Activated CD4-positive, alpha-beta T cell treated with anti-CD3 and anti-CD28 coated beads, Interleukin-2, amount 50 U/mL, for 48 hours (primary cell): ENCODE results near the gene SPATS2L.

Experiments used
- DNase-seq, 2 experiments: peaks; one replicate each; pipeline ENCODE4 v3.0.0-alpha.2; 2020

The SPATS2L gene

DNA sequence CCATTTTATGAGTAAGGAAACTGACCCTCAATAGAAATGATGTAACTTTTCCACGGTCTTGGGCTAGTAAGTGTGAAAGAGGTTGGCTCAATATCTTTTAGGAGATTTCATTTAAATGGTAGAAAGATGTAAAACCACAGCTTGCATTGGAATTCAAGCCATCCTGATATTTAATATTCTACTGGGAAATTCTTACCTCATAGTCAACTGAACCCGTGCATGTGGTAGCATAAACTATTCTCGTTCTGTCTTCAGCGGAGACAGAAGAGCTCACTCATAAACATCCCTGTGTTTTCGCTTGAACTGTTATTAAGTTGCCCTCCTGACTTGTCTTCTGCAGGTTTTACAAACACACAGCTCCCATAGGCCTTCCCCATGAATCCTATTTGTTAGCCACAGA lies 8.5 kb upstream of the SPATS2L start:
- DNase-seq = no peak

- DNase-seq = no peak
Measured at GRCh38 chr2:200298816-200299215, 7.7 kb upstream of the SPATS2L start.

DNA sequence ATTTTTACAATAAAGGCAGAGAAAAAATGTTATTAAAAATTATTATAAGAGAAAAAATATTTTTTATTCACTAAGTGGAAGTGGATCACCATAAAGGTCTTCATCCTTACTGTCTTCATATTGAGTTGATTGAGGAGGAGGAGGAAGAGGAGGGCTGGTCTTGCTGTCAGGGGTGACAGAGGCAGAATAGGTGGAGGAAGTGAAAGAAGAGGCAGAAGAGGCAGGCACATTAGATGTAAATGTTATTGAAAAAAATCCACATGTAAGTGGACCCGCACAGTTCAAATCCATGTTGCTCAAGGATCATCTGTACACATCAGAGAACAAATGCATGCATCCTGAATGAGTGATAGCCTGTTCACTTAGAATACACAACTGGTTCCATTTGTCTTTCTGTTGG lies 6.4 kb upstream of the SPATS2L start:
- DNase-seq = no peak

GRCh38 chr2:200300638-200301314 lies 5.7 kb upstream of the SPATS2L start:
- DNase-seq = no peak

GRCh38 chr2:200301953-200302858 lies 4.3 kb upstream of the SPATS2L start:
- DNase-seq = no peak

DNA sequence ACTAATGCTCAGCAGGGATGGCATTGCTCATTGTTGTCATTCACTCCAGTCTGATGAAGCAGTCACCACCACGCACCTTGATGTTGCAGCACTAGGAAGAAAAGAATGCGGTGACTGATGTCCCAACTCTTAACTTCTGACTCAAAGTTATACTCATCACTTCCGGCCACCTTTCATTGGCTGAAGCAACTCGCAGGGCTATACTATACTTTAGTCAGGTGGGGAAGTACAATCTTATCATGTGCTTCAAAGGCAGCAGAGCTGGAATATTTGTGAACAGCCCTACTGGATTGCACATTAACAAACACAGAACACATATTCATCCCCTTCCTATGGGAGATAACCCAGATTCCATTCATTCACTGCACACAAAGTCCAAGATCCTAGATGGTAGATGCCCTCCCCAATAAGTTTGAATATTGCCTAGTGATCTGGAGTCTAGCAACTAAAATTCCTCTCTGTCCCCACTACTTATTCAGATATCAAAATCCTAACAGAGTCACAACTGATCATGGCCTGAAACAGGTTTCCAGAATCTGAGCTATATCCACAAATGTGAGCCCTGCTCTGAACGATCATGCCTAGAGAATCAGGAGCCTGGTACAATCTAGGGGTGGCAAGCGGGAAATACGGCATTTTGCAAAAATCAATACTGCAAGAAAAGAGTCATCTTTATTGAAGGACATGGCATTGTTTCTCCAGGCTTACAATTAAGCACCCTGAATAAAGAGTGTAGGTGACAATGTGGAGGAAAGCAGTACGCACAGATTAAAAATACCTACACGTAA lies 3.4 kb upstream of the SPATS2L start:
- peak in 1 of 2 experiments; percentile 9 for DNase-seq

- peak; percentile 5 to 14 for DNase-seq
Measured at GRCh38 chr2:200305797-200306195, 697 bp upstream of the SPATS2L start.

DNA sequence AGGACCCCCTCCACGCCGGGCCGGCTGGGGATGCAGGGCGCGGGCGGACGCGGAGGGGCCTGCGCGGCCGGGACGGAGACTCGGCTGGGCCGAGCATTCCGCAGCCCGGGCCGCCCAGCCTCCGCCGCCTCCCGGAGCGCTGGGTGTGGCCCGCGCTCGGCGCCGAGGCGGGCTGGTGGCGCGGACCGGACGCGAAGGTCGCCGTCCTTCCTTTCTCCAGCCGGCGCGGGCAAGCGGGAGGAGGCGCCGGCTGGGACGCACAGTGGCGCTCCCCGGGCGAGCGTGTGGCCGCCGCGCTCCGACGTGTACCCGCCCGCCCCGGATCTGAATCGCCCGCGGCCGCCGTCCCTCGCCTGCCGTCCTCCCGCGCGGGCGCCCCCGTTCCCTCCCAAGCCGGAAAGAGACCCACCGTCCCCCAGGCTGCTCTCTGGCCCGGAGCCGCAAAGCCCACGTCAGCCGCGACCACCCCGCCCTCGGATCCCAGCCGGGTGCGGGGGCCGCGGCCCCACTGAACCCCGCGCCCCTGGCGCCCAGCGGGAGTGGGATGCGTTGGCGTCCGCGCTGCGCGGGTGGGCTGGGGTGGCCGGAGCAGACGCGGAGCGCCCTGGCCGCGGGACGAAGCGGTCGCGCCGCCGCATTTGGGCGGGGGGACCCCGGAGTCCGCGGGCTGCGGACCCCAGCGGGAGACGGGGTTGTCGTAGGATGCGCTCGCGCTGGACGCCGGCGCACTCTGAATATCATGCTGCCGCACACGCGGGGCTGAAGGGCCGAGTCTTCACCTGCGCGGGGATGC lies 634 bp downstream of the SPATS2L start:
- DNase-seq = peak; percentile 31 to 41

DNA sequence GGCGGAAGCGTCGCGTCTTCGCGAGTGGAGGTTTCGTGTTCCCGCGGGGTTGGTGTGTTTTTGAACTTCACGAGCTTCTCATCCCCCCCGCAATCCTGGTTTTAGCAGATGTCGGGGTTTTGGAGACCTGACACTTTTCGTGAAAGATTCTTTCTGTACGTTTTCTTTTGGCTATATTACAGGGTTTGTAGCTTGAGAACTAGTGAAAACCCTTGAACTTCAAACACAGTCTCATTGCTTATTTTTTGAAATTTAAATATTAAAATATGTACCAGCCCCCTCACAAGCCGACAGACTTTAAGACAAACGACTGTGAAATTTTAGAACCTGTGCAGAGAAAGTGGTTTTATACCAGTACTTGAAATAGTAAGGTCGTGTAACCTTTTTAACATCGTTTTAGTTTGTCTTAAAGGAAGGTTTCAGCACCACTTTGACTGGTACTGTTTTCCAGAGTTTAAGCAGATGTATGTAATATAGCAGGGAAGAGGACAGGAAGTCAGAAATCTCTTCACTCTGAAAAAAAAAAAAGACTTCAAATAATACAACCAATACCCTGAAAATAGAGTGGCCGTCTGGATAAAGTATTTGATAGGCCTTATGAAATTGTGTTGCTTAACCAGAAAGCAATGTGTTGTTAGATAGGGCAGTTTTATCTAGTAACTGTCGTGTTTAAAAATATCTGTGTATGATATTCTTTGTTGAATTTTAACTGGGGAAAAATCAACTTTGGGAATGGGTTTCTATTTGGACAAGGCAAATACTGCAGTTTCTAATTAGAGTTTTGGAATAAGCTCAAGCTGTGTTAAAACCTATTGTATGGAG lies 1.4 kb downstream of the SPATS2L start:
- no peak for DNase-seq

- DNase-seq = no peak
Measured at GRCh38 chr2:200308546-200309295, 2.2 kb downstream of the SPATS2L start.

GRCh38 chr2:200309296-200310049 lies 3.0 kb downstream of the SPATS2L start:
- DNase-seq = no peak

DNA sequence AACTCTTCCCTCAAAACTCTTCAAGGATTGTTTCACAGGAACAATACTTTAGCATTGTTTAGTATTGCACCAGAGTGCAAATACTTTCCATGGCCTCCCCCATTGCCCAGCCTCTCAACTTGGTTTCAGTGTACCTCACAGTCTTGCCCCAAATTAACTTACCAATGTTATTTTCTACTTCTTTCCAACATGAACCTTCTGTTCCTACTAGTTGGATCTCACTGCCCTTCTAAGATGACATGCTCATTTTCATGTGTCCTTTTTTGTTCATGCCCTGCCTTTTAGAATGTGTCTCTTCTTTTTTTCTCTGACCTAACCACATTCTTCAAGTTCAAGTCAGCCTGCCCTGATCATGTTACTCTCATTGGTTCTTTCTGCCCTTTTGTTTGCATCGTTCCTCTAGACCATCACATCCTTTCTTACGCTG lies 4.1 kb downstream of the SPATS2L start:
- no peak for DNase-seq

DNA sequence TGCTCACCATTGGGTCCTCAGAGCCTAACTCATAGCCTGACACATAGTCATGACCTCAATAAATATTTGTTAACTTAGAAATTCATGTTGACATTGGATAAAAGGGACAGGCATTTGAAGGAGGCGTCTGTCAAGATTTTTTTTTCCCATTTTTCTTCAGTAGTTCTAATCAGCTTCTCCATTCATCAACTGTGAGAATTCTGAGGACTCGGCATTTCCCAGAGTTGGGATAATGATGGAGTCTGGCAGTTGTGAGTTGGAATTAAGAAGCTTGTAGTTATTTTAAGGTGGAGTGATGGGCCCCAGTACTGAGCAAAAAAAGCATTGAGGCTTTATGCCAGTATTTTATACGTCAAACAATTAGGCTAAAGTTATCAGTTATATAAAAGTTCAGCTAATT lies 4.6 kb downstream of the SPATS2L start:
- DNase-seq = no peak

DNA sequence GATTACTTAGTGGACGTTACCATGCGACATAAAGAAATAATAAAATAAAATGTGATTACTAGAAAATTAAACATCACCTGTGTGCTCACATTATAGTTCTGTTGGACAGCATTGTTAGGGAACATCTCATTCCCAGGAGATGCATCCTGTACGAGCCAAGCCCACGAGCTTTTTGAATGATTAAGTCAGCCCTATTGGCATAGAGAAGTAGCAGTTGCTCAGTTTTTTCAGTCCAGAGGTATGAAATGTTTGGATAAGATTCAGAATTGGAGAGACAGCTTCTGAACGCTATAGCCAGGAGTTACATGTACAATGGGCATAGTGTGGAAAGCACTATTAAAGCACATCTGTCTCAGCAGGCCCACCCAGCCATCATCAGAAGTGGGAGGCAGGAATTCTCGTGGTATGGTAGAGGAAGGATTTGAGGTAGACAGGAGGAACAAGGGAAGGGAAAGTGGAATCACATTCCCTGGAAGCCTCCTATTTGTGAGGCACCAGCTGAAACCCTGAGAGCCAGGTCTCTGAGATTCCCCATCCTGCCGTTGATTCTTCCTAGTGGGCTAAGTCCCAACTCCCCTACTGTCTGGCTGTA lies 8.6 kb downstream of the SPATS2L start:
- no peak for DNase-seq

DNA sequence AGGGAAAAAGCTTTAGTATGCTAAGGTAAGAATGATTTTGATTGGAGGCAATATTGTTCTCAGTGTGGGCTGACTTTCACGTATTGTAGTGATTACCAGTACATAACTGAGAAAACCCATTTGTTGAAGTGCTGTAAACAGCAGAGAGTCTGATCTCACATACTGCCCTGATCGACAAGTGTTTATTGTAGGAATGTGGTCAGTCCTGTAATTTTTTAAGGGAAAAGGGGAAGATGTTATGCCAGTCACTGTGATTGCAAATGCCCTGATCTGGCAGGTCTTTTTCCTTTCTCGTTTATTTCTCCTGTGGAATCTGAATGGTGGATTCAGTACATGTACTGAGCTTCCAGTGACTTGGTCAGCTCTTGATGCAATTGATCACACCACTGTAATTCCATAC lies 11.5 kb downstream of the SPATS2L start:
- DNase-seq = no peak

DNA sequence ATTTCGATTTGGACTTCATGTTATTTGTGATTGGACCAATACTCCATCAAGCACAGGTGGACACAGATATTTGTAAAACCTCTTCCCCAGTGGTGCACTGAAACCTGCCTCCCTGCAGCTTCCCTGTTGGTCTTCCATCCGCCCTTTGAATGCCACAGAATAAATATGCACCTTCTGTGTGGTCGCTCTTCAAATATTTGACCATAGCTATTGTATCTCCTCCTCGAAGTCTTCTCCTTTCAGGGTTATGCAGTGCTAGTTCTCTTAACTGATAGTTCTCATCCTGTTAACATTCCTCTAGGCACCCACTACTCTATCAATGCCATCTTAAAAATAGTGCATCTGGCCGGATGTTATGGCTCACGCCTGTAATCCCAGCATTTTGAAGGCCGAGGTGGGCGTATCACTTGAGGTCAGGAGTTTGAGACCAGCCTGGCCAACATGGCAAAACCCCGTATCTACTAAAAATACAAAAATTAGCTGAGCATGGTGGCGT lies 12.5 kb downstream of the SPATS2L start:
- DNase-seq = no peak

- no peak for DNase-seq
Measured at GRCh38 chr2:200319548-200320337, 13.2 kb downstream of the SPATS2L start.

- DNase-seq = no peak
Measured at GRCh38 chr2:200320344-200320743, 13.9 kb downstream of the SPATS2L start.

DNA sequence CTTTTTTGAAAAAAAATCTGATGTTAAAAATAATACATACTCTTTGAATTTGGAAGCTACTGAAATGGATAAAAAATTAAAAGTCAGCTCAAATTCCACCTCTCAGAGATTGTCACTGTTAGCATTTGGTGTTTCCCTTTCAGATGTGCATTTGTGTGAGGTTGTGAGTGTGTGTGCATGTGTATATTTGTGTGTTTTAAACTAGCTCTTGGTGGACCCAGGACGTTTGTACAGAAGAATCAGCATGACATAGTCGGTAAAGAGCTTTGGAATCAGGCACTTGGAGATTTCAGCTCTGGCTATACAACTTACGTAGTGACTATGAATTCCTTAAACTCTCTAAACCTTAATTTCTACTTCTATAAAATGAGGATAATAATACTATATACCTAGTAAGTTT lies 14.5 kb downstream of the SPATS2L start:
- DNase-seq = no peak
